Small intestine (tissue), 7 donors: ENCODE results near the gene AOAH. TPM values are rescaled to one million over a fixed set of nuclear protein-coding genes. Genes with fewer than 3 reads are reported as not detected.
"Not testable (repeated sequence)": the region's sequence is repeated elsewhere in the genome, so short reads cannot be mapped to it uniquely, and the experiment has no call there.

Source experiments
- DNase-seq, 2 donors: peaks; one replicate each; pipeline versions ENCODE4 v3.0.0 to v3.0.0-alpha.2; 2013
- FAIRE-seq: peaks from 2 replicates; lab custom pipeline; 2012; peaks lifted over from hg19 to GRCh38; lab: Jason Lieb, UNC
- H3K27ac ChIP-seq, 3 donors: one replicate each; pipeline ENCODE4 v1.5.1; 2013; ENCODE audit warnings: low read length in 2 of 3, mild to moderate bottlenecking in 2 of 3, control low read depth in 1 of 3, inconsistent platforms in 1 of 3, low read depth in 1 of 3, moderate library complexity in 1 of 3
- H3K27me3 ChIP-seq, 3 donors: one replicate each; pipeline ENCODE4 v1.6.1; 2013; ENCODE audit warnings: low read length in 3 of 3, inconsistent platforms in 1 of 3; ENCODE audit not compliant: control insufficient read depth in 3 of 3, insufficient read depth in 3 of 3
- H3K36me3 ChIP-seq, 3 donors: one replicate each; pipeline ENCODE4 v1.6.1; 2013; ENCODE audit warnings: low read length in 3 of 3, inconsistent platforms in 1 of 3, low read depth in 1 of 3, mild to moderate bottlenecking in 1 of 3, moderate library complexity in 1 of 3; ENCODE audit not compliant: control insufficient read depth in 3 of 3, insufficient read depth in 2 of 3
- H3K4me1 ChIP-seq, 3 donors: one replicate each; pipeline ENCODE4 v1.6.1; 2013; ENCODE audit warnings: low read length in 2 of 3, inconsistent platforms in 1 of 3, low read depth in 1 of 3, mild to moderate bottlenecking in 1 of 3, moderate library complexity in 1 of 3; ENCODE audit not compliant: control insufficient read depth in 3 of 3, insufficient read depth in 2 of 3
- H3K4me3 ChIP-seq, 3 donors: one replicate each; pipeline ENCODE4 v1.5.1; 2013; ENCODE audit warnings: low read length in 3 of 3, control low read depth in 1 of 3, inconsistent platforms in 1 of 3, low read depth in 1 of 3, mild to moderate bottlenecking in 1 of 3, moderate library complexity in 1 of 3
- H3K9me3 ChIP-seq, 2 donors: one replicate each; pipeline ENCODE4 v1.6.1; 2013; ENCODE audit warnings: low read depth in 1 of 2, low read length in 1 of 2; ENCODE audit not compliant: control insufficient read depth in 2 of 2, insufficient read depth in 1 of 2
- WGBS, 3 donors: extraction: QIAGEN DNeasy Blood & Tissue Kit; methylation state at CpG; one replicate each; pipeline ENCODE4 v1.1.7; 2013; 5-methylcytosine and 5-hydroxymethylcytosine counted together
- polyA plus RNA-seq, 4 donors: library from polyadenylated mRNA; stranded (reverse) in 3 of 4; unstranded in 1 of 4; fragments of 200-250 nt in 3 of 4; fragments of 120-200 nt in 1 of 4; gene quantifications; one replicate each; pipeline versions ENCODE4 v1.2.1 to v1.2.3, GENCODE V29; 2013
- donor health status: healthy with polysubstance abuse.
- donor health status: control.
- donor health status: control.
- donor health status: Bipolar disorder and iron deficiency.
- donor health status: healthy.

AOAH gene
- polyA plus RNA-seq, 4 donors: 2.9 to 20.4 (median 8.4) TPM

- Histone ChIP-seq H3K27ac (peak overlapping the region in 1 of 3 donors; percentile 87), H3K4me1 (peaks cover 0 to 30% (median 1%) of the 10 kb centered on the region in 3 donors), H3K9me3 (no peaks in the 10 kb centered on the region), H3K36me3 (no peaks in the 10 kb centered on the region), H3K27me3 (no peaks in the 10 kb centered on the region), H3K4me3 (no peak overlapping the region)
- DNase-seq: peak; percentile 67 to 76
- FAIRE-seq: no peak
- WGBS, 3 donors: 28 to 61% (median 47%) methylated on average over 4 of the region's 4 CpGs
Observed at GRCh38 chr7:36707898-36708297, 16.4 kb downstream of the AOAH start.

- H3K27ac ChIP-seq: peak overlapping the region in 1 of 3 donors; percentile 87
- DNase-seq (peak in 1 of 2 donors; percentile 61), FAIRE-seq (no peak)
- H3K4me1 ChIP-seq: peaks cover 0 to 30% (median 1%) of the 10 kb centered on the region in 3 donors
- no peak overlapping the region for H3K4me3 ChIP-seq
- H3K27me3 ChIP-seq: no peaks in the 10 kb centered on the region
- H3K36me3 ChIP-seq: no peaks in the 10 kb centered on the region
- 15 to 56% (median 28%) methylated on average over 3 of the region's 3 CpGs for WGBS, 3 donors
- H3K9me3 ChIP-seq: no peaks in the 10 kb centered on the region
Observed at GRCh38 chr7:36707465-36707864, 16.8 kb downstream of the AOAH start.

- not testable (repeated sequence) for H3K4me3 ChIP-seq, H3K9me3 ChIP-seq, H3K27me3 ChIP-seq, DNase-seq, FAIRE-seq, H3K36me3 ChIP-seq, H3K27ac ChIP-seq
- 93 to 95% (median 94%) methylated on average over 5 of the region's 5 CpGs for WGBS, 3 donors
- peaks cover 0 to 13% (median 0%) of the 10 kb centered on the region in 3 donors for H3K4me1 ChIP-seq
Observed at GRCh38 chr7:36703860-36704259, 20.4 kb downstream of the AOAH start.

- H3K4me3 ChIP-seq: no peak overlapping the region
- no peaks in the 10 kb centered on the region for H3K4me1 ChIP-seq
- 60 to 61% (median 60%) methylated on average over 5 of the region's 5 CpGs for WGBS, 3 donors
- FAIRE-seq (no peak), DNase-seq (no peak)
- no peak overlapping the region for H3K27ac ChIP-seq
- H3K36me3 ChIP-seq: no peaks in the 10 kb centered on the region
- no peaks in the 10 kb centered on the region for H3K27me3 ChIP-seq
- no peaks in the 10 kb centered on the region for H3K9me3 ChIP-seq
Observed at GRCh38 chr7:36692456-36692855, 31.8 kb downstream of the AOAH start.

GRCh38 chr7:36691983-36692382, 32.3 kb downstream of the AOAH start:
- DNase-seq (no peak), FAIRE-seq (no peak)
- WGBS, 3 donors: 73 to 93% (median 80%) methylated on average over 4 of the region's 4 CpGs

GRCh38 chr7:36690514-36691187, 33.6 kb downstream of the AOAH start:
- no peak overlapping the region for H3K4me3 ChIP-seq
- H3K36me3 ChIP-seq: no peaks in the 10 kb centered on the region
- no peak overlapping the region for H3K27ac ChIP-seq
- H3K27me3 ChIP-seq: no peaks in the 10 kb centered on the region
- peaks cover 0 to 7% (median 0%) of the 10 kb centered on the region in 3 donors for H3K4me1 ChIP-seq
- H3K9me3 ChIP-seq: no peaks in the 10 kb centered on the region
- FAIRE-seq (no peak), DNase-seq (no peak)
- 65 to 81% (median 77%) methylated on average over 6 of the region's 6 CpGs for WGBS, 3 donors

More at GRCh38 chr7:36691983-36692382, 32.3 kb downstream of the AOAH start:
- Histone ChIP-seq H3K4me1 (peaks cover 0 to 2% (median 0%) of the 10 kb centered on the region in 3 donors), H3K36me3 (no peaks in the 10 kb centered on the region), H3K9me3 (no peaks in the 10 kb centered on the region), H3K4me3 (no peak overlapping the region), H3K27ac (no peak overlapping the region), H3K27me3 (no peaks in the 10 kb centered on the region)

- FAIRE-seq: no peak
- Histone ChIP-seq H3K36me3 (no peaks in the 10 kb centered on the region), H3K27ac (no peak overlapping the region), H3K4me3 (no peak overlapping the region), H3K4me1 (peaks cover 0 to 13% (median 0%) of the 10 kb centered on the region in 3 donors), H3K27me3 (no peaks in the 10 kb centered on the region), H3K9me3 (no peaks in the 10 kb centered on the region)
- no peak for DNase-seq
- 87 to 95% (median 94%) methylated on average over 4 of the region's 4 CpGs for WGBS, 3 donors
Observed at GRCh38 chr7:36690041-36690440, 34.3 kb downstream of the AOAH start.

GRCh38 chr7:36686499-36686898, 37.8 kb downstream of the AOAH start:
- FAIRE-seq (no peak), DNase-seq (peak in 1 of 2 donors; percentile 45)
- Histone ChIP-seq H3K4me3 (no peak overlapping the region), H3K36me3 (no peaks in the 10 kb centered on the region), H3K4me1 (peaks cover 0 to 31% (median 2%) of the 10 kb centered on the region in 3 donors), H3K27me3 (no peaks in the 10 kb centered on the region), H3K27ac (peak overlapping the region in 1 of 3 donors; percentile 32), H3K9me3 (no peaks in the 10 kb centered on the region)
- 51 to 68% (median 67%) methylated on average over 5 of the region's 5 CpGs for WGBS, 3 donors
